HG02870 (cell line): ENCODE results near the gene PPP1R10.
"Not testable (repeated sequence)": the region's sequence is repeated elsewhere in the genome, so short reads cannot be mapped to it uniquely, and the experiment has no call there.

Experiments
- ATAC-seq: cut with Tn5 transposase; IDR thresholded peaks from one replicate; pipeline ENCODE4 v1.9.1; 2021; ENCODE audit warnings: mild to moderate bottlenecking, moderate library complexity; ENCODE audit not compliant: unreplicated experiment

The PPP1R10 gene

GRCh38 chr6:30599625-30600324 is 17.3 kb downstream of the PPP1R10 start:
- no peak for ATAC-seq

GRCh38 chr6:30598912-30599624 is 18.0 kb downstream of the PPP1R10 start:
- no peak for ATAC-seq

- not testable (repeated sequence) for ATAC-seq
Measured at GRCh38 chr6:30597315-30598144, 19.5 kb downstream of the PPP1R10 start.

- no peak for ATAC-seq
Measured at GRCh38 chr6:30592287-30592686, 24.8 kb downstream of the PPP1R10 start.

- no peak for ATAC-seq
Measured at GRCh38 chr6:30591008-30591407, 26.0 kb downstream of the PPP1R10 start.

GRCh38 chr6:30590509-30590908 is 26.5 kb downstream of the PPP1R10 start:
- ATAC-seq = no peak

GRCh38 chr6:30589754-30590358 is 27.2 kb downstream of the PPP1R10 start:
- no peak for ATAC-seq

- ATAC-seq = no peak
Measured at GRCh38 chr6:30583921-30584320, 33.1 kb downstream of the PPP1R10 start.

- no peak for ATAC-seq
Measured at GRCh38 chr6:30578051-30578450, 39.0 kb downstream of the PPP1R10 start.

- no peak for ATAC-seq
Measured at GRCh38 chr6:30573113-30573512, 43.9 kb downstream of the PPP1R10 start.

- ATAC-seq = no peak
Measured at GRCh38 chr6:30572148-30572547, 44.9 kb downstream of the PPP1R10 start.

GRCh38 chr6:30571762-30572082 is 45.3 kb downstream of the PPP1R10 start:
- no peak for ATAC-seq

- peak; percentile 87 for ATAC-seq
Measured at GRCh38 chr6:30571075-30571761, 45.8 kb downstream of the PPP1R10 start, which contains the start of gene ABCF1. Gene ABCF1 (plus strand): TSS chr6:30571442. CDS start chr6:30571488, 46 bp downstream.

- ATAC-seq = peak; percentile 18
Measured at GRCh38 chr6:30570740-30571074, 46.3 kb downstream of the PPP1R10 start.

- ATAC-seq = no peak
Measured at GRCh38 chr6:30570263-30570662, 46.8 kb downstream of the PPP1R10 start.

- no peak for ATAC-seq
Measured at GRCh38 chr6:30568245-30568644, 48.8 kb downstream of the PPP1R10 start.

- ATAC-seq = no peak
Measured at GRCh38 chr6:30565772-30566171, 51.3 kb downstream of the PPP1R10 start.

GRCh38 chr6:30564114-30564513 is 52.9 kb downstream of the PPP1R10 start:
- ATAC-seq = no peak

GRCh38 chr6:30562470-30563425 is 54.3 kb downstream of the PPP1R10 start:
- no peak for ATAC-seq

- ATAC-seq = no peak
Measured at GRCh38 chr6:30560930-30561329, 56.1 kb downstream of the PPP1R10 start.
